Measurements from ENCODE around the gene PON3. TPM values are rescaled to one million over a fixed set of nuclear protein-coding genes. Genes with fewer than 3 reads are reported as not detected.
A peak's percentile ranks its signal among the peaks of the same experiment; 100 is the strongest.

The PON3 gene
- total RNA-seq, 2 experiments from 2014 or later: not detected

DNA sequence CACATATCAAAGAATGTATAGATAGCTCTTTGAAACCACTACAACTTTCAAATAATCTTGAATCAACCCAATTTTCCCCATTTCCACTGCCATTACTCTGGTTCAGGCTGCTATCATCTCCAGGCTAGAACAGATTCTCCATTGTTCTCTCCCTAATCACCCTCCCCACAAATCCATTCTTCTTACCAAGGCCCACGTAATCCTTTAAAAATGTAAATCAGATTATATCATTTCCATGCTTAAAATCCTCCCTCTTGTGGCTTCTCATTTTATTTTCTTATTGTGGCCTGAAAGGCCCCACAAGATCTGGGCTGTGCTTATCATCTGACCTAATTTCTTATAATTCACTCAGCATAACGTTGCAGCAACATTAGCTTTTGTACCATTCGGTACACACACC, 68.8 kb downstream of the PON3 start:
- CTCF ChIA-PET: no interaction called here
- intact Hi-C loops (cut with micrococcal nuclease): no loop called here
- H3K4me3 Mint-ChIP-seq: no peak overlapping the region

GRCh38 chr7:95324431-95324830, 71.7 kb downstream of the PON3 start, which contains the start of gene PON1:
PON1 (minus strand) TSS chr7:95324532; CDS start chr7:95324475, 57 bp downstream.
- H3K4me1 Mint-ChIP-seq (ENCODE audit: low read depth): no peaks in the 10 kb centered on the region
- no peaks in the 10 kb centered on the region for H3K36me3 Mint-ChIP-seq (ENCODE audit: low read depth)
- intact Hi-C loops (cut with micrococcal nuclease): no loop called here
- H3K27me3 Mint-ChIP-seq (ENCODE audit: low read depth): peaks cover 6% of the 10 kb centered on the region
- no peak within 1 kb of the TSS for H3K27ac Mint-ChIP-seq
- H3K9me3 Mint-ChIP-seq: no peaks in the 10 kb centered on the region
- CTCF ChIA-PET: no interaction called here
- DNase-seq: peak; percentile 4
- peak within 1 kb of the TSS; percentile 22 for H3K4me3 Mint-ChIP-seq

More for the DNA sequence above, 68.8 kb downstream of the PON3 start:
- H3K27me3 Mint-ChIP-seq (ENCODE audit: low read depth): peaks cover 6% of the 10 kb centered on the region
- no peaks in the 10 kb centered on the region for H3K9me3 Mint-ChIP-seq
- H3K27ac Mint-ChIP-seq: no peak overlapping the region
- H3K4me1 Mint-ChIP-seq (ENCODE audit: low read depth): peaks cover 10% of the 10 kb centered on the region
- H3K36me3 Mint-ChIP-seq (ENCODE audit: low read depth): no peaks in the 10 kb centered on the region
- no peak for DNase-seq

DNA sequence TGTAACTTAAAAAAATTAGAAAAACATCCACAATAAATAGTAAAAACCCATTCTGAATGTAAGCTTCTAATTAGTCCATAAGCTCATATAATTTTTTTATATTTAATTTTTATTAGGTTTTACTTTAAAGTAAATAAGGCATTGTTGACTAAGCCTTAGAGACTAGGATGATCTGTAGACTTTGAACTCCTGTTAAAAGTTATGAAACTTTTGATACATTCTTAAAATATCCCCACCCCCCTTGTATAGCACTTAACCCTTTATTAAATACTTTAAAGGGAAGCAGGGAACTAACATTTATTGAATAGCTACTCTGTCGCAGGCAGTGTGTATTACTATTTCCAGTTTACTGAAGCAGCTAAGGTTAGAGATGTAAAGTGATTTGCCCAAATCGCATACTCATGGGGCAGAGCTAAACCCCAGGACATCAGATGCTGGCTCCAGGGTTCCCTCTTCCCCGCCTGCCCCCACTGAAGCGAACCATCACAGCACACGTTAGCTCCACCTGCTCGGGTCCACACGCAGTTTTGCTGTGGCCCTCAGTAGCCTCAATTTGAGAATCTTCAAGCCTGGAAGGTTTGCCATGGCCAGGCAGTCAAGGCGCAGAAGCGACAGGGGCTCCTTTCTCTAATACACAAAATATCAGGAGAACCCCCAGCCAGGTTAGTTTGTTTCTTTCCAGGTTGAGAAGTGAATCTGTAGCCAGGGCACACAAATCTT, 72.6 kb downstream of the PON3 start:
- no peaks in the 10 kb centered on the region for H3K9me3 Mint-ChIP-seq
- no peaks in the 10 kb centered on the region for H3K36me3 Mint-ChIP-seq (ENCODE audit: low read depth)
- CTCF ChIA-PET: no interaction called here
- peaks cover 6% of the 10 kb centered on the region for H3K27me3 Mint-ChIP-seq (ENCODE audit: low read depth)
- no peak overlapping the region for H3K27ac Mint-ChIP-seq
- no peaks in the 10 kb centered on the region for H3K4me1 Mint-ChIP-seq (ENCODE audit: low read depth)
- no peak for DNase-seq
- no peak overlapping the region for H3K4me3 Mint-ChIP-seq
- intact Hi-C loops (cut with micrococcal nuclease): no loop called here

DNA sequence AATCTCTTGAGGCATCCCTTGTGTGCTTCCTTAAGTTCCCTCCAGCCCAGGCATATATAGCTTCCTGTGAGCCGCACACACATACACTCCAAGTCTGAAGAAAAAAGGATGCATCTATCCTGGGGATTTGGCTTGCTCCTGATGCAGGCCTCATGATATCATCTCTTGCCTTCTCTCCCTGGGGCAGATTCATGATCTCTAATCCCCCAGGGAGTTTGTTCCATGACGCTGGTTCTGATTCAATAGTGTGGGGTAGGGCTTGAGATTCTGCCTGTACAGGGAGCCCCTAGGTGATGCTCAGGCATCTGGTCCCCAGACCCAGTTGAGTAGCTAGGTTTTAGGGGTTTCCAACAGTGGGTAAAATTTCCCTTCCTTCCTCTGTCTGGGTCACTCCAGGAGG, 73.3 kb downstream of the PON3 start:
- H3K9me3 Mint-ChIP-seq: no peaks in the 10 kb centered on the region
- no peak overlapping the region for H3K4me3 Mint-ChIP-seq
- H3K27me3 Mint-ChIP-seq (ENCODE audit: low read depth): peaks cover 6% of the 10 kb centered on the region
- no peaks in the 10 kb centered on the region for H3K4me1 Mint-ChIP-seq (ENCODE audit: low read depth)
- CTCF ChIA-PET: no interaction called here
- H3K36me3 Mint-ChIP-seq (ENCODE audit: low read depth): no peaks in the 10 kb centered on the region
- intact Hi-C loops (cut with micrococcal nuclease): no loop called here
- H3K27ac Mint-ChIP-seq: no peak overlapping the region
- no peak for DNase-seq

GRCh38 chr7:95322396-95322795, 73.8 kb downstream of the PON3 start:
- Mint-ChIP-seq H3K4me1 (ENCODE audit: low read depth) (no peaks in the 10 kb centered on the region), H3K9me3 (no peaks in the 10 kb centered on the region), H3K4me3 (no peak overlapping the region), H3K27me3 (ENCODE audit: low read depth) (peaks cover 6% of the 10 kb centered on the region), H3K36me3 (ENCODE audit: low read depth) (no peaks in the 10 kb centered on the region), H3K27ac (no peak overlapping the region)
- intact Hi-C loops (cut with micrococcal nuclease): no loop called here
- CTCF ChIA-PET: no interaction called here
- DNase-seq: no peak

DNA sequence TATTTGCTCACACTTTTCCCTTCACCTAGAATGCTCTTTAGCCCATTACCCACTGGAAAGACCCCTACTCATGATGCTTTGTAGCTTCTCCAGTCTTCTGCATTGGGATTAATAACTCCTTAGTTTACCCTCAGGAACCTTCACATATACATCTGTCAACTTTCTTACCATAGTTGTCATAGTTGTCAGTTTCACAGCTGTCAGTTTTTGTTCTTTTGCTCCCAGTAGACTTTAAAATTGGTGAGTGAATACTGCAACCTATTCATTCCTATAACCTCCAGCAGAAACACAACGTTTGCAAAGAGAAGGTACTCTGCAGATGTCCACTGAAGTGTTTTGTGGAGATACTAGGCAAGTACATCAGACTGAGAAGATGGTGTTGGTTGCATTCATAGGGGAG, 74.5 kb downstream of the PON3 start:
- Mint-ChIP-seq H3K27ac (no peak overlapping the region), H3K36me3 (ENCODE audit: low read depth) (no peaks in the 10 kb centered on the region), H3K4me1 (ENCODE audit: low read depth) (no peaks in the 10 kb centered on the region), H3K27me3 (ENCODE audit: low read depth) (peaks cover 6% of the 10 kb centered on the region), H3K4me3 (no peak overlapping the region), H3K9me3 (no peaks in the 10 kb centered on the region)
- CTCF ChIA-PET: no interaction called here
- intact Hi-C loops (cut with micrococcal nuclease): no loop called here
- no peak for DNase-seq

DNA sequence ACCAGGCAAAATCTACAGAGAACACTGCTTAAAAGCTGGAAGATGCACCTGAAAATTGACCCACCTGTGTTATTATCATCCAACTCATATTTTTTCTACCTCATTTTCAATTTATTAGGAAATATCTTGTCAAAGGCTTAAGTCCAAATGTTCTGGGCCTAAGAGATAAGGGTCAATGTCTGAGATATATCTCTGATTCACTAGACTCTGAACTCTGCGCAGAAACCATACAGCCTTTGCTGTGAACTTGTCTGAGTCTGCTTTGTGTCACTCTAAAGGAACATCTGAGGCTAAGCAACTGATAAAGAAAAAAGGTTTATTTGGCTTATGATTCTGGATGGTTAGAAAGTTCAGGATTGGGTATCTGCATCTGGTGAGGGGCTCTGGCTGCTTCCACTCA, 75.5 kb downstream of the PON3 start:
- DNase-seq: no peak
- Mint-ChIP-seq H3K27ac (no peak overlapping the region), H3K9me3 (no peaks in the 10 kb centered on the region), H3K4me3 (no peak overlapping the region), H3K27me3 (ENCODE audit: low read depth) (peaks cover 8% of the 10 kb centered on the region), H3K36me3 (ENCODE audit: low read depth) (no peaks in the 10 kb centered on the region), H3K4me1 (ENCODE audit: low read depth) (no peaks in the 10 kb centered on the region)
- intact Hi-C loops (cut with micrococcal nuclease): no loop called here
- CTCF ChIA-PET: no interaction called here

DNA sequence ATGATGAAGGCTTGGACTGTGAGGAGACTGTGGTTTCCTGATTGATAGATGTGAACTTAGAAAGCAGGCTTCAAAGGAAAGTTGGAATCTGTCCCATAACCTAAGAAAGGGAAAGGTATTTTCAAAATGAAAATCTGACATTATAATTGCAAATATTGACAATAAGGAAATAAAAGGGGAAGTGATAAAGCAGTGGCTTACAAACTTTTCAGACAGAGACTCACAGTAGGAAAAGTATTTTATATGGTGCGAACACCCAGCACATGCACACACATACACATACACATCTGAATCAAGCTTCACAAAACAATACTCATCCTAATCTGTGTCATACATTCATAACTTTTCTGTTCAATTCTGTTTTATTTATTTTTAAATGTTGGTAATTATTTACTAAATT, 76.6 kb downstream of the PON3 start:
- H3K36me3 Mint-ChIP-seq (ENCODE audit: low read depth): no peaks in the 10 kb centered on the region
- no peak overlapping the region for H3K27ac Mint-ChIP-seq
- H3K4me3 Mint-ChIP-seq: no peak overlapping the region
- CTCF ChIA-PET: no interaction called here
- intact Hi-C loops (cut with micrococcal nuclease): no loop called here
- no peak for DNase-seq
- peaks cover 5% of the 10 kb centered on the region for H3K27me3 Mint-ChIP-seq (ENCODE audit: low read depth)
- no peaks in the 10 kb centered on the region for H3K9me3 Mint-ChIP-seq
- H3K4me1 Mint-ChIP-seq (ENCODE audit: low read depth): no peaks in the 10 kb centered on the region

DNA sequence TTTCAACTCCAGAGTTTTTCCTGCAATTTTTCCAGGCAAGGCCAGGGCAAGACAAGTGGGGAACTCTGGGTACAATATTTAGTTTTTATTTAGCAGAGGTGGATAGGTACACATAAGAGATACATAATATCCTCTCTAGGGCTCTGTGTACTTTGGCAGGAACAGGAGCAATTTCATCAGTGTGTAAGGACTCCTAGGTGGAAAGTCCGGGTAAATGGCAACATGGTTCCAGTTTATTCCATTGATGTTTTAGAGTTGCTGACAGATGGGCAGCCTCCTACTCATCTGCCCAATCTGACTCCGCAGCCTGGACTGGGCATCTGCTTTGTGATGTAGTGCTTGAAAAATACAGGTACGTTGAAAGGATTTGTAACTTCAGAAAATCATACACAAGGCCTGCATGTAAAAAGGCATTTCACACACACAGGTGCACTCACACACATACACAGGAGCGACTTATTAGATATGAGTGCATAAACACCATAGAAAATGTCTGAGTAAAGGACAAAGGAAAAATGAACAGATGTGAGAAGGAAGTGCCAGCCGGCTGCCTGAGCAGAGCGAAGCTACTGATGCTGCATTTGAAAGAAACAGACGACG, 77.6 kb downstream of the PON3 start:
- H3K4me3 Mint-ChIP-seq: no peak overlapping the region
- H3K4me1 Mint-ChIP-seq (ENCODE audit: low read depth): no peaks in the 10 kb centered on the region
- CTCF ChIA-PET: no interaction called here
- DNase-seq: no peak
- no peaks in the 10 kb centered on the region for H3K36me3 Mint-ChIP-seq (ENCODE audit: low read depth)
- H3K27ac Mint-ChIP-seq: no peak overlapping the region
- no peaks in the 10 kb centered on the region for H3K9me3 Mint-ChIP-seq
- intact Hi-C loops (cut with micrococcal nuclease): no loop called here
- peaks cover 6% of the 10 kb centered on the region for H3K27me3 Mint-ChIP-seq (ENCODE audit: low read depth)

DNA sequence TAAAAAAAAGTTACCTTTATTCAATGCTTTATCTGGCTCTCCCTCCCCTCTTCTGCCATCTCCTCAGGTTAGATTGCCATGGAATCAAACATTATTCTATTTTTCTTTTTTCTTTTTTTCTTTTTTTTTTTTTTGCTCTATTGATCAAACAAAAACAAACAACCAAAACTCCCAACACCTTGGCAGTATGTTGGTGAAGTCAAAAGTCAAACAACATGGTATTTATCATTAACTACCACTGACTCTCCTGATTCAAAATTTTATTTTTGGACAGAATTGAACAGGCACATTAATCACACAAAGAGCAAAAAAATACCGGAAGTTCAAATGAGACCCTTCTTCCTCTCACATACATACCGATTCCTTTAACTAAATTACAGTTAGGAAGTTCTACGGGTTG, 78.2 kb downstream of the PON3 start:
- H3K27me3 Mint-ChIP-seq (ENCODE audit: low read depth): peaks cover 6% of the 10 kb centered on the region
- H3K27ac Mint-ChIP-seq: no peak overlapping the region
- no peaks in the 10 kb centered on the region for H3K9me3 Mint-ChIP-seq
- H3K4me3 Mint-ChIP-seq: no peak overlapping the region
- CTCF ChIA-PET: no interaction called here
- H3K4me1 Mint-ChIP-seq (ENCODE audit: low read depth): no peaks in the 10 kb centered on the region
- H3K36me3 Mint-ChIP-seq (ENCODE audit: low read depth): no peaks in the 10 kb centered on the region
- DNase-seq: no peak
- intact Hi-C loops (cut with micrococcal nuclease): no loop called here

- Mint-ChIP-seq H3K9me3 (no peaks in the 10 kb centered on the region), H3K36me3 (ENCODE audit: low read depth) (no peaks in the 10 kb centered on the region), H3K4me1 (ENCODE audit: low read depth) (no peaks in the 10 kb centered on the region), H3K27me3 (ENCODE audit: low read depth) (peaks cover 6% of the 10 kb centered on the region), H3K4me3 (no peak overlapping the region), H3K27ac (no peak overlapping the region)
- CTCF ChIA-PET: no interaction called here
- no peak for DNase-seq
- intact Hi-C loops (cut with micrococcal nuclease): no loop called here
Measured at GRCh38 chr7:95317546-95317945, 78.6 kb downstream of the PON3 start.

GRCh38 chr7:95316588-95316987, 79.6 kb downstream of the PON3 start:
- H3K9me3 Mint-ChIP-seq: no peaks in the 10 kb centered on the region
- intact Hi-C loops (cut with micrococcal nuclease): no loop called here
- H3K27me3 Mint-ChIP-seq (ENCODE audit: low read depth): peaks cover 6% of the 10 kb centered on the region
- H3K4me1 Mint-ChIP-seq (ENCODE audit: low read depth): no peaks in the 10 kb centered on the region
- H3K27ac Mint-ChIP-seq: no peak overlapping the region
- no peak overlapping the region for H3K4me3 Mint-ChIP-seq
- CTCF ChIA-PET: no interaction called here
- DNase-seq: no peak
- H3K36me3 Mint-ChIP-seq (ENCODE audit: low read depth): no peaks in the 10 kb centered on the region

GRCh38 chr7:95312561-95312960, 83.6 kb downstream of the PON3 start:
- H3K4me3 Mint-ChIP-seq: no peak overlapping the region
- no peak for DNase-seq
- H3K27me3 Mint-ChIP-seq (ENCODE audit: low read depth): peaks cover 13% of the 10 kb centered on the region
- intact Hi-C loops (cut with micrococcal nuclease): no loop called here
- no peak overlapping the region for H3K27ac Mint-ChIP-seq
- H3K9me3 Mint-ChIP-seq: no peaks in the 10 kb centered on the region
- no peaks in the 10 kb centered on the region for H3K36me3 Mint-ChIP-seq (ENCODE audit: low read depth)
- CTCF ChIA-PET: no interaction called here
- no peaks in the 10 kb centered on the region for H3K4me1 Mint-ChIP-seq (ENCODE audit: low read depth)

All from activated naive CD4-positive, alpha-beta T cell treated with anti-CD3 and anti-CD28 coated beads for 36 hours (primary cell).